Measurements from ENCODE around the gene H1-8.
"Not testable (repeated sequence)": the region's sequence is repeated elsewhere in the genome, so short reads cannot be mapped to it uniquely, and the experiment has no call there.

Gene H1-8

GRCh38 chr3:129531699-129532098, 11.3 kb upstream of the H1-8 start:
- FAIRE-seq (no peak), DNase-seq (ENCODE audit: low spot score) (no peak)

GRCh38 chr3:129532261-129532660, 10.7 kb upstream of the H1-8 start:
- DNase-seq (ENCODE audit: low spot score) = no peak
- FAIRE-seq = no peak

DNA sequence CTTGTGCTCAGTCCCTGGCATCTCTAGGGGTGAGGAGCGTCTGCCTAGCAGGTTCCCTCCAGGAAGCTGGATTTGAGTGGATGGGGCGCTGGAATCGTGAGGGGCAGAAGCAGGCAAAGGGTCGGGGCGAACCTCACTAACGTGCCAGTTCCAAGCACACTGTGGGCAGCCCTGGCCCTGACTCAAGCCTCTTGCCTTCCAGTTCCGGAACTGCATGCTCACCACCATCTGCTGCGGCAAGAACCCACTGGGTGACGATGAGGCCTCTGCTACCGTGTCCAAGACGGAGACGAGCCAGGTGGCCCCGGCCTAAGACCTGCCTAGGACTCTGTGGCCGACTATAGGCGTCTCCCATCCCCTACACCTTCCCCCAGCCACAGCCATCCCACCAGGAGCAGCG, 9.6 kb upstream of the H1-8 start:
- FAIRE-seq = no peak
- no peak for DNase-seq (ENCODE audit: low spot score)

GRCh38 chr3:129534428-129535027, 8.4 kb upstream of the H1-8 start:
- DNase-seq (ENCODE audit: low spot score) (no peak), FAIRE-seq (no peak)

- FAIRE-seq (no peak), DNase-seq (ENCODE audit: low spot score) (no peak)
These were observed 7.9 kb upstream of the H1-8 start for GRCh38 chr3:129535075-129535474.

- FAIRE-seq = no peak
- no peak for DNase-seq (ENCODE audit: low spot score)
These were observed 6.7 kb upstream of the H1-8 start for GRCh38 chr3:129536374-129536667.

- FAIRE-seq (no peak), DNase-seq (ENCODE audit: low spot score) (no peak)
These were observed 6.2 kb upstream of the H1-8 start for GRCh38 chr3:129536804-129537203.

DNA sequence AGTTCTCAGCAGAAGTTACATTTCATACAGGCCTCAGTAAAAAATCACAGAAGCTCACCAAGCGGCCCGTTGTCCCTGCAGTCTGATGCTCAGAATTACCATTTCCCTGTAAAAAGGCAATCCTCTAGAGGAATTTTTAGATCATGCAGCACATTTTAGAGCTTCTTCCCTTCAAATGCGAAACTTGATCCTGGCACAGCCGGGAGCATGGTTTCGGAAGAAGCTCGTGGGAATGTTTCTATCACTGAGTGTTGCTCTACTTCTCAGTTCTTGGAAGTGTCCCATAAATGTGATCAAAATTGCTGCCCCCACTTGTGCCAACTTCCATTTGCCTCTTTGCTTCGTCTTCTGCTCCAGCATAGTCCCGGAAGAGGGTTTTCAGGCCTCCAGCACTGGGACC, 3.8 kb upstream of the H1-8 start:
- DNase-seq (ENCODE audit: low spot score) (no peak), FAIRE-seq (no peak)

DNA sequence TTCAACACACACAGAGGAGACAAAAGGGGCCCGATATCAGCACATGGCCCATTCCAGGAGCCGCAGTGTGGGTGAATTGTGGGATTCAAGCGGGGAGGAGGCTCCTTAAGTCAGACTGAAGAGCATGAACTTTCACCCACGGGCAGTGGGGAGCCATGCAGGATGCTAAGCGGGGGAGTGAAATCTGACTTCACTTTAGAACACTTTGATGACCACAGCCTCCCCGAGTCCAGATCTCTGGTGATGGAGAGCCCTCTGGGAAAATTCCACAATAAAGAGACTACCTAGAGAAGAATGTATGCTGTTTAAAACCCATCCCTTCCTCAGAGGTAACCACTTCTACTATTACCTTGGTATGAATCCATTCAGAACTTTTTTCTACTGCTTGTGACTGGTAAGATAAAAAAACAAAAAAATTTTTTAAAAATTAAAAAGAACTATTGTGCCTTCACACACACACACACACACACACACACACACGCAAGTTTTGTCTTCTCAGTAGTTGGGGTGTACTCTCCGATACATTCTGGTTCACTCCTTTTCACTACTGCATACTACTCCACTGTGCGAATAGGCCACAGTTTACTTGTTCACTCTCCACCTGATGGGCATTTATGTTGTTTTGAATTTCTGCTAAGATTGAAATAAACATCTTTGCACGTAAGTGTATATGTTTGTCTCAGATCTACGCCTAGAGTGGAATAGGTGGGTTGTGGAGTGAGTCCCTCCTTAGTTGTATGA, 2.0 kb upstream of the H1-8 start:
- FAIRE-seq = no peak
- no peak for DNase-seq (ENCODE audit: low spot score)

GRCh38 chr3:129542747-129543146, 228 bp upstream of the H1-8 start:
- FAIRE-seq = no peak
- DNase-seq (ENCODE audit: low spot score) = no peak

DNA sequence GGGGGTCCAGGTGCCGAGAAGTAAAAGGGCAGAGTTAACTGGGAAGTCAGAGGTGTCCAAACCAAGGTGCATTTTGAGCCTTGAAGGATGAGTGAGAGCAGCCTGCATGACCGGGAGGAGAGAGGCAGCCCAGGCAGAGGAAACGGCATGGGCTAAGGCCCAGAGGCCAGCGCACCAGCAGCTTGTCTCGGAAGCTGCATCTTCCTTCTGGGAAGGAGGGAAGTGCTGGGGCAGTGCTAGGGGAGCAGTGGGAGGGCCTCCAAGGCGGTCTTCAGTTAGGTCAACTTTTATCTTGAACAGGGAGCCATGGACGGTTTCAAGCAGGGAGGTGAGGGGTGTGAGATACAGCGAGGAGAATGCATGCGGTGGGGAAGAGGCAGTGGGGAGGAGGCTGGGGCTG, 1.0 kb downstream of the H1-8 start:
- no peak for DNase-seq (ENCODE audit: low spot score)
- FAIRE-seq = no peak

DNA sequence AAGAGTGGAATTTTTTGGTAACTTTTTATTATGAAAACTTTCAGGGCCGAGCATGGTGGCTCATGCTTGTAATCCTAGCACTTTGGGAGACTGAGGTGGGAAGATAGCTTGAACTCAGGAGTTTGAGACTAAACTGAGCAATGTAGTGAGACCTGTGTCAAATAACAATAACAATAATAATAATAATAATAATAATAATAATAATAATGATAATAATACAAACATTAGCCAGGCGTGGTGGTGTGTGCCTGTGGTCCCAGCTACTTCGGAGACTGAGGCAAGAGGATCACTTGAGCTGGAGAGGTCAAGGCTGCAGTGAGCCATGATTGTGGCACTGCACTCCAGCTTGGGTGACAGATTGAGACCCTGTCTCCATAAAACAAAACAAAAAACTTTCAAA, 3.0 kb downstream of the H1-8 start:
- not testable (repeated sequence) for FAIRE-seq; DNase-seq (ENCODE audit: low spot score)

DNA sequence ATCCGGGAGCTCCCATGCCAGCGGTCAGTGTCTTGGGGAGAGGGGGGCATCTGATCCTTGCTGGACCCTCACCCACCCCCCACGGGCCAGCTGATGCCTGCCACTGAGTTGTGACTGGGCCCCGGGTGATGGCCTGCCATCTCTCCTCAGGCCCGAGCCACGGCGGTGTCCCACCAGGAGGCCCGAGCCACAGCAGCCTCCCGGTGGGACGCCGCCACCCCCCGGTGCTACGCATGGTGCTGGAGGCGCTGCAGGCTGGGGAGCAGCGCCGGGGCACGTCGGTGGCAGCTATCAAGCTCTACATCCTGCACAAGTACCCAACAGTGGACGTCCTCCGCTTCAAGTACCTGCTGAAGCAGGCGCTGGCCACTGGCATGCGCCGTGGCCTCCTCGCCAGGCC, 4.3 kb downstream of the H1-8 start:
- no peak for FAIRE-seq
- no peak for DNase-seq (ENCODE audit: low spot score)

- DNase-seq (ENCODE audit: low spot score) = no peak
- no peak for FAIRE-seq
These were observed 5.4 kb downstream of the H1-8 start for GRCh38 chr3:129548104-129548965.

DNA sequence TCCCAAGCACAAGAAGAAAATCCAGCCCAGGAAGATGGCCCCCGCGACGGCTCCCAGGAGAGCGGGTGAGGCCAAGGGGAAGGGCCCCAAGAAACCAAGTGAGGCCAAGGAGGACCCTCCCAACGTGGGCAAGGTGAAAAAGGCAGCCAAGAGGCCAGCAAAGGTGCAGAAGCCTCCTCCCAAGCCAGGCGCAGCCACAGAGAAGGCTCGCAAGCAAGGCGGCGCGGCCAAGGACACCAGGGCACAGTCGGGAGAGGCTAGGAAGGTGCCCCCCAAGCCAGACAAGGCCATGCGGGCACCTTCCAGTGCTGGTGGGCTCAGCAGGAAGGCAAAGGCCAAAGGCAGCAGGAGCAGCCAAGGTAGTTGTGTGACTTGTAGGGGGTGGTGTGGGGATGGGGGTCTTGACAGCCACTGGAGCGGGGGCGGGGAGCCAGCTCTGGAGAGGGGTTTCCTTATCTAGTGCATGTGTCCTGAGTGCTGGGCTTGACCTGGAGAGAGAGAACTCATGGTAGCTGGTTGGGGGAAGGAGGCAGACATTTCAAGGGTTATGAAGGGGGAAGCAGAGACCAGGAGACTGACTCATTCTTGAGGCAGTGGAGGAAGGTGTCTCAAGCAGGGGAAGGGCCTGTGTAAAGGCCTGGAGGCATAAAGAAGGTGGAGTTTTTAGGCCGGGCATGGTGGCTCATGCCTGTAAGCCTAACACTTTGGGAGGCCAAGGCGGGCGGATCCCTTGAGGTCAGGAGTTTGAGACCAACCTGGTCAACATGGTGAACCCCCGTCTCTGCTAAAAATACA, 6.2 kb downstream of the H1-8 start:
- FAIRE-seq = no peak
- no peak for DNase-seq (ENCODE audit: low spot score)

DNA sequence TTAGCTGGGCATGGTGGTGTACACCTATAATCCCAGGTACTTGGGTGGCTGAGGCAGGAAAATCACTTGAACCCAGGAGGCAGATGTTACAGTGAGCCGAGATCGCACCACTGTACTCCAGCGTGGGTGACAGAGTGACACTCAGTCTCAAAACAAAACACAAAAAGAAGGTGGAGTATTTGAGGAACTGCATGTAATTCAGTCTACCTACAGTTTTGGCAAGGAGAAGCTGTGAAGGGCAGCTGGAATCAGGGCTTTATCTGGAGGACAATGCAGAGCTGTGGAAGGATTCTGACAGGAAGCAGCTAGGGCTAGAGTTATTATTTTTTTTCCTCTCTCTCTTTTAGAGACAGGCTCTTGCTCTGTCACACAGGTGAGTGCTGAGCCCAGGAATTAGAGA, 6.8 kb downstream of the H1-8 start:
- FAIRE-seq (peak; percentile 40), DNase-seq (ENCODE audit: low spot score) (no peak)

DNA sequence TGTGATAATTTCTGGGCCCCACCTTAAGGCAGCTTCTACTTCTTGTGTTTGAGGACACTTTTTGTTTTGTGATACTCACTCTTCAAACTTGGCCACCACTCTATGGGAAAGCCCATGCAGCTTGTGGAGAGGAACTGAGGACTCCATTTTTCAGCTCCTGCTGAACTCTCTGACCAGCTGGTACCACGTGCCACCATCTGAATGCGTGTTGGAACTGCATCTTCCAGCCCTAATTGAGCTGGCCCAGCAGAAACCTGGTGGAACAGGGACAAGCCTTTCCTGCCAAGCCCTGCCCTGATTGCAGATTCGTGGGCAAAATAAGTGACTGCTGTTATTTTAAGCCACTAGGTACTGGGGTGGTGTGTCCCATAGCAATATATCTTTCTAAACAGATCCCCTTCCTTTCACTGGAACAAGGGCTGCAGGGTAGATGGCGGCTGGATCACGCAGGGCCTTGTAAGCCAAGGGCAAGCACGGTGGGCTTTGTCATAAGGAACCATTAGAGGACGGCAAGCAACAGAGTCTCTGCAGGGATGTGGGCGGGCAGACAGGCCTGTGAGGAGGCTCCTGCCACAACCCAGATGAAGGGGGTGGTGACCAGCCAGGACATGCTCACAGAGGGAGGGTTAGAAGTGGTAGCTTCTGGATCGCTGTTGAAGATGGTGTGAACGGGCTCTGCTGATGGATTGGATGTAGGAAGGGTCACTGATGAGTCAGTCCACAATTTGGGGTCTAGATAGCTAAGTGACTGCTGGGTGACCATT, 9.5 kb downstream of the H1-8 start:
- FAIRE-seq (no peak), DNase-seq (ENCODE audit: low spot score) (no peak)

- FAIRE-seq (no peak), DNase-seq (ENCODE audit: low spot score) (no peak)
These were observed 10.2 kb downstream of the H1-8 start for GRCh38 chr3:129553171-129553570.

GRCh38 chr3:129553719-129554118, 10.7 kb downstream of the H1-8 start:
- DNase-seq (ENCODE audit: low spot score) (no peak), FAIRE-seq (no peak)

DNA sequence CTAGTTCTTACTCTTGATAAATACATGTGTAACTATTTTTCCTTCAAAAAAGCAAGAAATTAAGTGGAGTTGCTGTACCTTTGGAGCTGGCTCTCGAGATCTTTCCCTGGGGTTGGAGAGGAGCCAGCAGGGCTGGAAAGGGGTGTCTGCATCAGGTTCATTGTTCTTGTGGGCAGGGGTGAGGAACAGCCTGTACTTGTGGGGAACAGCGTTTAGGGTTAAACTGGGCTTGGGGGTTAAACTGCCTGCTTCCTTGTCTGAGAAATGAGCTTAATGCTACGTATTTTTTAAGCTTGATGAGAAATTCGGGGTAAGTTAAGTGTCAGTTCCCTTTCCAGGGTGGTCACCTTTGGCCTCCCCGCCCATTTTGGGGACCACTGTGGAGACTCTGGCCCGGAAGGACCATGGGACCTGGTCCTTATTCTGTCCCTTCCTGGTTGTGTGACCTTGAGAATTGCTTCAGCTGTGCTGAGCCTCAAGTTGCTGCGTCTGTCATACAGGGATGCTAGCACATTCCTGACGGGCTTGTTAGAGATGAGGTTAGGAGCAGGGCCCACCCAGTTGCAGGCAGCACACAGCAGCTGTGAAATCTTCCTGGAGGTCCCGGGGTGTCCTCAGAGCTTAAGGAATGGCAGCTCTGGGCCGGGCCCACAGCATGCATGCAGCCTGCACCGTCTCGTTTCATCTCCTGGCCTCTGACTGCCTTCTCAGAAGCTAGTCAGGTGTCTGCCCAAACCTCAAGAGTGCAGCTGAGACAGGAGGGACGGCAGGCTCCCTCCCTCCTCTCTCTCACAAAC, 11.6 kb downstream of the H1-8 start:
- FAIRE-seq = no peak
- no peak for DNase-seq (ENCODE audit: low spot score)

Measured in urothelium cell line (cell line).